Stimulated activated CD4-positive, alpha-beta T cell treated with anti-CD3 and anti-CD28 coated beads, TNF-alpha, amount 100 ng/mL, for 1 hour (primary cell): ENCODE measurements around the gene TGM2.

Experiments used
- DNase-seq, 3 donors: peaks; one replicate each; pipeline ENCODE4 v3.0.0-alpha.2; 2020; ENCODE audit warnings: low read depth in 3 of 3, low spot score in 1 of 3

The TGM2 gene

GRCh38 chr20:38178065-38178491 is 13.0 kb upstream of the TGM2 start:
- DNase-seq: no peak

- no peak for DNase-seq
These were observed 12.1 kb upstream of the TGM2 start for GRCh38 chr20:38177201-38177600.

- DNase-seq: no peak
These were observed 10.5 kb upstream of the TGM2 start for GRCh38 chr20:38175304-38176180.

DNA sequence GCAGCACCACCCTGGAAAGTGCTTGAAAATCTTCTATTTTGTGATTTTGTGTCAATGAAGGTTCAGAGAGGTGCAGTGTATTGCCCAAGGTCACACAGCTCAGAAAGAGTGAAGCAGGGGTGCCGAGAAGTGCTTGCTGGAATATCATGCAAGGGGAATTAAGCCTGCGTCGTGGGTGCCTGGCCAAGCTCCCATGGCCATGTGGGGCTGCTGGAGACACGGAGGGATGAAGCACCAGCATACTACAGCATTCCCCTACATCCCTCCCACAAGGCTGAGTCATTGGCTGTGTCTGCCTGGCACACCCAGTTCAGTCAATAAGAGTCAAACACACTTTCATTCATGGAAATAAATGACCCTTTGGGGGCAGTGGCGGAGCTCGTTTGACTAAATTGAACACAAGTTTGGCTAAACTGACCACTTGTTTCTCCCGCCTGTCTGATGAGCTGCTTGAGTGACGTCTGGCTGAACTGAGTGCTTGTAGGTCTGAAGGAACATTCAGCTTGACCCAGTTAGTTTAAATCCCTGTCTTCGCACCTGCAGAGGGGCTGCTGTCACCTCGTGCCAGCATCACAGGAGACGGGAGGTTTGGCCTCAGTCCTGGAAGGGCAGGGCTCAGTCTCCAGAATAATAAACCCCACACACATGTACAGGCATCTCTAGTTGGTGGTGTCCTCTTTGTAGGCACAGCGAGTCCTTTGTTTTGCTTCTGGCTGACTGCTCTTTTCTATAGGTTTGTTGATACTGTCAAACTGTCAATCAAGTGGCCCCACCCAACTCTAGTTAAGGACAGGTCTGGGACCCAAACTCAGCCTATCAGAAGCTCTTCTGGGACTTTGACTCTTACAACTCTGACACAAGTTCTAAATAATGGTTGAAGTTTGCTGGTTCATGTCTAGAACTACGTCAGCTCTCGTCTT is 8.4 kb upstream of the TGM2 start:
- no peak for DNase-seq

GRCh38 chr20:38172408-38172807 is 7.3 kb upstream of the TGM2 start:
- no peak for DNase-seq

- DNase-seq: no peak
These were observed 6.6 kb upstream of the TGM2 start for GRCh38 chr20:38171675-38172043.

DNA sequence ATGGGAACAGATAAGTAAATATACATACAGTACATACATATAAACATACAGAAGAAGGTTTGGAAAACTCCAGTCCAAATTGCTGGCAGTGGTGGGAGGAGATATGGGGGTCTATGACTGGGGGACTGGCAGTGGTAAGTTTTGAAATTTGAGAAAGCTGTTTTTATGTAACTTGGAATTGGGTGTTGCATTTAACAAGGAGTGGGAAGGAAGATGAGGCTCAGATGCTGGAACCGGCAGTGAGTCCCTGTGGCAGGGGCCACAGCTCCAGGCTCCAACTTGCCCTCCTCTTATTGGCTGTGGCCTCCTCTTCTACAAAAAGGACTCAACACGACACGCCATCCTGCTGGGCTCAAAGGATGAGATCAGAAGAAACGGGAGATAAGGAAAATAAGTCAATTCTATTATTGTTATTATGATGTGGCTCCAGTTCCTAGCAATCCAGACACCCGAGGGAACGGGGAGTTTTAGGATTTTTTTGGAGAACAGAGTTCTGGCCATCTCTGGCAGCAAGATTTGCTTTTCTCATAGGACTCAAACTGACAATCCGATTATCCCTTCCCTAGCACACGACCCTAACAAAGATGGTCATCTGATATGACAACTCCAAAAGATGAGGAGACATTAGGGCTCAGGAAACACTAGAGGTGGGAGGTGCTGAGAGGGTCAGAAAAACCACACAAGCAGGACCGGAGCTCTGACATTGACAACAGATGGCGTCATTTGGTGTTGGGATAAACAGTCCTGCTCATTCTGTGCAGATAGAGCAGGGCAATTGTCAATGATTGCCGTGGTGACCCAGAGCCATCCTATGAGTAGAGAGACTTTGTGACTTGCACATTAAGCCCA is 6.0 kb upstream of the TGM2 start:
- DNase-seq: no peak

DNA sequence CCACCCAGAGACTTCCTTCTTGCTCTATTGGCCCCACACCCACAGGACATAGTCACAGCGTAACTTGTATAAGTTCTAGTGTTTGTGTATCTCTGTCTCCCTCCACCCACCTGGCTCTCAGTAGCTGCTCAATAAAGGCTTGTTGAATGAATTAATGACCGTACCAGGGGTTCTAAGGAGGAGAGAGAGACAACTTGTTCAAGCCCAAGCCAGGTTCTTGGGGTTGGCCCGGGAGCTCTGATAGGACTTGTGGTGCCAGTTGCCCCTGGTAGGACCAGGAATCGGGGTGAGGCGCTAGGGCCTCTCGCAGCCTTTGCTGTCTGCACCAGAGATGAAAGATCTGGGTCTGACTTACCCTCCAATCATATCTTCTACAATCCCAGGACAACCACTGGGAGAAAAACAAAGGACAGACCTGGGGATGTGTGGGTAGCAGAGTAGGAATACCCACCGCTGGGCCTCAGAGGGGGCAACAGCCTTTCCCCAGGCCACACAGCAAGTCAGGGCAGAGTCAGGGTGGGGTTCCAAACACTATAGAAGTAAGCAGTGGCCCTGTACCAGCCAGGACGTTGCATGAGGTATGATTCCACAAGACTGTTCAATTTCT is 5.3 kb upstream of the TGM2 start:
- no peak for DNase-seq

GRCh38 chr20:38169636-38170193 is 4.6 kb upstream of the TGM2 start:
- DNase-seq: no peak

GRCh38 chr20:38168791-38169589 is 3.9 kb upstream of the TGM2 start:
- no peak for DNase-seq

DNA sequence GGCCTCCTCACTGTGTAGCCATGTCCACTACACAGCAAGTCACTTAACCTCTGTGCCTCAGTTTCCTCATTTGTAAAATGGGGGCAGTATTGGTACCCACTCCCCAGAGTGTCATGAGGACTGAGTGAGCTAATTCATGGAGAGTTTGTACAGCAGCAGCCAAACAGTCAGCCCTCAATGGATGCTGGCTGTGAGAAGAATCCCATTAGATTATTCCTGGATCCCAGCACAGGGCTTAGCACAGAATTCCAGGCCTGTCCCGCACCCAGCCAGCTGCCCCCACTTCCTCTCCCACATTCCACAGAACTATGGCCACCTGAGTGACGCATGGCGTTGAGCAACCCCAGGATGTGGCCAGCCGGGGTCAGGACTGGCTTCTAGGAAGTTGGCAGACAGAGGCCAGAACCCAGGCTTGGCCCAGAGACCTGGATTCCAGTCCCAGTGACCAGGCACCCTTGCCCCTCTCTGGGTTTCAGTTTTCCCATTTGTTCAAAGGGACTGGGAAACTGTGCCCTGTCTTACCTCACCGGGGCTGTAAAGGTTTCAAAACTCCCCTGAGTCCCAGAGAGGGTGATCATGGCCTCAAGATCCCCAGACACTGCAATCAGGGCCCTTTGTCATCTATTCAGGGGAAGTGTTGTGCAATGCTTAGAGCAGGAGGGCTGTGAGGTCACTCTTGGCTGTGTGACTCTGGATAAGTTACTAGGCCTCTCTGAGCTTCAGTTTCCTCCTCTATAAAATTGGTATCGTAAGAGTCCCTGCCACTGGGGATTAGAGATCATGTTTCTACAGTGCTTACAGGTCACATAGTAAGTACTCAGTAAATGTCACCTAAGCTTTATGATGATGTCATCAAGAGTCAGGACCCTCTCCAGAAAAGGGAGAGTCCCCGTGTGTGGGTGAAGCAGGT is 3.0 kb upstream of the TGM2 start:
- no peak for DNase-seq

DNA sequence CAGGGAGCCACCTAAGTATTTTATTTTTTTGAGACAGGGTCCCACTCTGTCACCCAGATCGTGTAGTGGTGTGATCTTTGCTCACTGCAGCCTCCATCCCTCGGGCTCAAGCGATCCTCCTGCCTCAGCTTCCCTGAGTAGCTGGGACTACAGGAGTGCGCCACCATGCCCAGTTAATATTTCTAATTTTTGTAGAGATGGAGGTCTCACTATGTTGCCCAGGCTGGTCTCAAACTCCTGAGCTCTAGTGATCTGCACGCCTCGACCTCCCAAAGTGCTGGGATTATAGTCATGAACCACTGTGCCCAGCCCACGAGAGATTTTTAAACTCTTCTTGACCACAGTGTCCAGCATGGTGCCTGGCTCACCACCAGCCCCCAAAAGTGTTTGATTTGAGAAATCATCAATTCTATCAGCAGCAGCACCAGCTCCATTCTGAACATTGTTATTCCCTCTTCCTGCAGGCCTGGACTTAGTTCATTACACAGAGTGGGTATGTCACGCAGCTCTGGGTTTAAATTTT is 2.3 kb upstream of the TGM2 start:
- DNase-seq: no peak

- no peak for DNase-seq
These were observed 1.7 kb upstream of the TGM2 start for GRCh38 chr20:38166703-38167233.

- DNase-seq: no peak
These were observed 1.1 kb upstream of the TGM2 start for GRCh38 chr20:38165966-38166702.

DNA sequence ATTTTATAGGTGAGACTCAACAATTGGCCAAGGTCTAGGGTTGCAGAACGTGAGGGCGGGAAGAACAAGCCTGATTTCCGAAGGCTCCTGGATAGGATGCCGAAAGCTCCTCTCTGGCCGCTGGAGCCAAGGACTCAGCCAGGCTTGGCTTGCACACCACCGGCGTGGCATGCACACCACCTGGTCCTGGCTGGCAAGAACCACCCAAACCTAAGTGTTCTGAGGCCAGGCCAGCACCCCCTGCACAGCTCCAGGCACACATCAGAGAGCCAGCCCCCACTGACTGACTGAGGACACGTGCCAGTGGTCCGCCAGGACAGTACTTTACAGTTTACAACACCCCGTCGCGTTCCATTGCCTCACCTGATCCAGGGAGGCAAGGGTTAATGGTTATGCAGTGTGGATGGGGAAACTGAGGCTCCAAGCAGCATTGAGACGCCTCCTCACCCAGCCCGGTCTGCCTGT is 414 bp downstream of the TGM2 start:
- DNase-seq: no peak

- no peak for DNase-seq
These were observed 1.0 kb downstream of the TGM2 start for GRCh38 chr20:38164069-38164468.
